K562 treated with DMSO at 1 percent for 48 hours (cell line): ENCODE results near the gene DEGS1. TPM values are rescaled to one million over a fixed set of nuclear protein-coding genes. Genes with fewer than 3 reads are reported as not detected.

Source experiments
- total RNA-seq: library from RNA; unstranded; fragments of 300-600 nt; gene quantifications from 2 replicates; pipeline ENCODE4 v1.2.3, GENCODE V29; 2022; ENCODE audit warnings: low replicate concordance; ENCODE audit errors: extremely low read depth

DEGS1 gene
- total RNA-seq, result not detected in 2 replicates

DNA sequence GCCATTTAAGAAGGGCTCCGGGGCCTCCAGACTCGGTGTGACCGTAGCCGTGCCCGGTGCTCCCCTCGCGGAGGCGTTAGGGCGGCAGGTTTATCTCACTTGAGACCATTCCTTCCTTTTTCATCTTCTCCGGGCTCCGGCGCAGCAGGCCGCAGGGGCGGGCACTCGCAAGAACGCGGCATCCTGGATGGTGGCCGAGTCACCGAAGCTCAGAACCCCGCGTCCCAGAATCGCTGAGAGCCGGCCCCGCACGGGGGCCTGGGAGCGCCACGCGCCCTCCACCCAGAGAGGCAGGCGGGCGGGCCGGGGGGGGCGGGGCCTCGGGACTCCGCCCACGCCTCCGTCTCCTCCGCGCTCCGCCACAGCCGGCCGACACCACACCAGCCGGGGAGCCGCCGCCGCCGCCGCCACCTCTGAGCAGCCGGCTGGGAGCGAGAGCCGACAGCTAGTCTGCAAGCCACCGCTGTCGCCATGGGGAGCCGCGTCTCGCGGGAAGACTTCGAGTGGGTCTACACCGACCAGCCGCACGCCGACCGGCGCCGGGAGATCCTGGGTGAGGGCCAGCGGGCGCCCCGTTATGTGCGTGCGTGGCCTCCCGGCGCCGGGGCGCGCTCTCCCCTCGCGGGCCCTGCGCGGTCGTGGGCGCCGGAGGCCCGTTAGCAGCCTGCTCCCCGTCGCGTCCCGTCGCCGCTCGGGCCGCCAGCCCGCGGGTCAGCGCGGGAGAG lies at the start of gene DEGS1:
DEGS1 (plus strand) TSS at position 375 of the 725 bp plus-strand sequence; CDS start at position 472, 97 bp downstream.

Other genes with a start within 250 kb of the DEGS1 start
- gene FBXO28, start 69.1 kb upstream of the DEGS1 start, total RNA-seq, result not detected in 2 replicates
- gene NVL, start 146.9 kb downstream of the DEGS1 start, total RNA-seq, result not detected in 2 replicates
- gene CNIH4, start 173.6 kb downstream of the DEGS1 start, total RNA-seq, result not detected in 2 replicates